Large intestine (tissue), 3 donors: ENCODE data around the gene MED25. TPM values are rescaled to one million over a fixed set of nuclear protein-coding genes. Genes with fewer than 3 reads are reported as not detected.

Source experiments
- DNase-seq, 2 donors: peaks; one replicate each; pipeline versions ENCODE4 v3.0.0 to v3.0.0-alpha.2; 2013
- H3K27ac ChIP-seq: one replicate; pipeline ENCODE4 v1.5.1; 2013; ENCODE audit warnings: low read length
- H3K27me3 ChIP-seq: 2 replicates; pipeline ENCODE4 v1.6.1; 2013; ENCODE audit warnings: low read length; ENCODE audit not compliant: control insufficient read depth, insufficient read depth
- H3K36me3 ChIP-seq: 2 replicates; pipeline ENCODE4 v1.6.1; 2013; ENCODE audit warnings: low read length; ENCODE audit not compliant: control insufficient read depth, insufficient read depth
- H3K4me1 ChIP-seq: one replicate; pipeline ENCODE4 v1.6.1; 2013; ENCODE audit warnings: low read length; ENCODE audit not compliant: control insufficient read depth, insufficient read depth
- H3K4me3 ChIP-seq: one replicate; pipeline ENCODE4 v1.5.1; 2013; ENCODE audit warnings: low read length
- H3K9me3 ChIP-seq: one replicate; pipeline ENCODE4 v1.6.1; 2013; ENCODE audit warnings: mild to moderate bottlenecking, low read depth, low read length, moderate library complexity; ENCODE audit not compliant: control insufficient read depth
- WGBS: methylation state at CpG from one replicate; pipeline ENCODE4 v1.1.5; 2013; ENCODE audit warnings: low lambda C conversion rate; ENCODE audit not compliant: insufficient coverage; 5-methylcytosine and 5-hydroxymethylcytosine counted together
- polyA plus RNA-seq: library from polyadenylated mRNA; unstranded; fragments of 120-200 nt; gene quantifications from one replicate; pipeline ENCODE4 v1.2.1, GENCODE V29; 2013

Gene MED25
- polyA plus RNA-seq, 1 donor: 57.7 TPM

- Histone ChIP-seq H3K27ac (no peak overlapping the region), H3K9me3 (no peaks in the 10 kb centered on the region), H3K27me3 (no peaks in the 10 kb centered on the region), H3K4me1 (peaks cover 10% of the 10 kb centered on the region), H3K36me3 (peaks cover 60% of the 10 kb centered on the region), H3K4me3 (no peak overlapping the region)
- no CpG with 5 or more reads among the region's 21 CpGs for WGBS
- DNase-seq: no peak
Measured at GRCh38 chr19:49855676-49856573, 37.8 kb downstream of the MED25 start.

DNA sequence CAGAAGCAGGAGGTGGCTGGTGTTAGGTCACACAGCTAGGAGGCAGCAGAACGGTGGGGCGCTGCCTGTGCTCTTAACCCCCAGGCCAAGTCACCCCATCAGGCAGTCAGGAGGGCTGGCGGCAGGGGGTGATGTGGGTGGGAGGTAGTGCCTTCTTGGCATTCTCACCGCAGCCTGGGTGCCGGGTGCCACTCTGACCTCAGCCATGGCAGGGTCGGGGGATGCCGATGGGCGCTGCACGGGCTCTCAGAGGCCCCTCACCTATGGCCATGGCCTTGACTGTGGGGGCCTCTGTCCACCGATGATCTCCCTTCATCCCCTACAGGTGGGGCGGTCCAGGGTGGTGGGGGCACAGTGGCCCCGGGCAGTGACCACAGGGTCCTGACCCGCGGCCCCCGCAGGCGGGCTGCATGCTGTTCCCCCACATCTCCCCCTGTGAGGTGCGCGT lies 38.5 kb downstream of the MED25 start:
- Histone ChIP-seq H3K4me1 (peaks cover 10% of the 10 kb centered on the region), H3K27ac (no peak overlapping the region), H3K9me3 (no peaks in the 10 kb centered on the region), H3K4me3 (no peak overlapping the region), H3K36me3 (peaks cover 64% of the 10 kb centered on the region), H3K27me3 (no peaks in the 10 kb centered on the region)
- no CpG with 5 or more reads among the region's 18 CpGs for WGBS
- DNase-seq: no peak

- Histone ChIP-seq H3K36me3 (peaks cover 68% of the 10 kb centered on the region), H3K4me1 (peaks cover 6% of the 10 kb centered on the region), H3K27me3 (no peaks in the 10 kb centered on the region), H3K9me3 (no peaks in the 10 kb centered on the region), H3K4me3 (no peak overlapping the region), H3K27ac (no peak overlapping the region)
- no peak for DNase-seq
- WGBS: no CpG with 5 or more reads among the region's 26 CpGs
Measured at GRCh38 chr19:49857061-49857837, 39.2 kb downstream of the MED25 start.

DNA sequence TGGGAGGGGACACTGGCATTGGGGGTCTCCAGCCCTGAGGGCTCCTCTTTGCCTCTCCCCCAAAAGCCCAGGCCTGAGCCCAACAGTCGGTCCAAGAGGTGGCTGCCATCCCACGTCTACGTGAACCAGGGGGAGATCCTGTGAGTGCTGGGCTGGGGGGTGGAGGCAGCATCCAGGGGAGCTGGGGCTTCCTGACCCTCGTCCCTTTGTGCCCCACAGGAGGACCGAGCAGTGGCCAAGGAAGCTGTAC lies 39.7 kb downstream of the MED25 start:
- Histone ChIP-seq H3K4me1 (peaks cover 1% of the 10 kb centered on the region), H3K4me3 (no peak overlapping the region), H3K36me3 (peaks cover 67% of the 10 kb centered on the region), H3K27me3 (no peaks in the 10 kb centered on the region), H3K9me3 (peaks cover under 1% of the 10 kb centered on the region), H3K27ac (no peak overlapping the region)
- WGBS: no CpG with 5 or more reads among the region's 5 CpGs
- no peak for DNase-seq

DNA sequence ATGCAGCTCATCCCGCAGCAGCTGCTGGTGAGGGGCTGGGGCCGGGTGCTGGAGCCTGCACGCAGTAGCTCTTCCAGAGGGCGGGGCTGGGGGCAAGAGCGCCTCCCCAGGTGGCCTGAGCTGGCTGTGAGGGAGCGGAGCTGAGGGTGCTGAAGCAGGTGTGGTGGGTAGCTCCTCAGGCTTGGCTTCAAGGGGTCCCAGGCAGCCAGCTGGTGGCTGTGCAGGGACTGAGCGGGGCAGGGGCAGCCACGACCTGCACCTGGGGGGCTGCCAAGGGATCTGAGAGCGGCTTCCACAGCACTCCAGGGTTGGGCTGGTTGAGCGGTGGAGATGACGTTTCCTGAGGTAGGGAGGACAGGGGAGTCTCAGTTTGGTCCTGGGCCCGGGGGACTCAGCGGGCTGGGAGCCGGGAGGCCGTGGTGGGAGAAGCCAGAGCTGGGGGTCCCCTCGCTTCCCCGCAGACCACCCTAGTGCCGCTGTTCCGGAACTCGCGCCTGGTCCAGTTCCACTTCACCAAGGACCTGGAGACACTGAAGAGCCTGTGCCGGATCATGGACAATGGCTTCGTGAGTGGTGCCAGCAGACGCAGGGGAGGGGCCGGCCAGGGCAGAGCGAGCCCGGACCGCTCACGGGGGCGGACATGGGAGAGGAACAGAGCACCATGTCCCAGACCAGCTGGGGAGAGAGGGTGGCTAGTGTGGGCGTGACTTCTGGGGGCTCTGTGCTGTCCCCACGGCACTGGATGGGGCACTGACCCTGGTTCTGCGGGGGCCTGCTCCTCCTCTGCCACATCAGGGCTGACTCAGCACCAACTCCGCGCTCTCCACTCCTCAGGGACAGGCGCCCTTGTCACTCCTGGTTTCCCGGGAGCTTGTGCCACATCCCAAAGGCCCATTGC lies 40.2 kb downstream of the MED25 start:
- Histone ChIP-seq H3K27ac (no peak overlapping the region), H3K4me3 (no peak overlapping the region), H3K36me3 (peaks cover 70% of the 10 kb centered on the region), H3K27me3 (no peaks in the 10 kb centered on the region), H3K9me3 (peaks cover 2% of the 10 kb centered on the region), H3K4me1 (no peaks in the 10 kb centered on the region)
- no CpG with 5 or more reads among the region's 37 CpGs for WGBS
- no peak for DNase-seq

- H3K27ac ChIP-seq: no peak overlapping the region
- H3K9me3 ChIP-seq: peaks cover 2% of the 10 kb centered on the region
- no peak for DNase-seq
- no peaks in the 10 kb centered on the region for H3K4me1 ChIP-seq
- WGBS: 80% methylated on average over 2 of the region's 22 CpGs
- no peaks in the 10 kb centered on the region for H3K27me3 ChIP-seq
- peaks cover 81% of the 10 kb centered on the region for H3K36me3 ChIP-seq
- no peak overlapping the region for H3K4me3 ChIP-seq
Measured at GRCh38 chr19:49859682-49860335, 41.7 kb downstream of the MED25 start.

- Histone ChIP-seq H3K4me3 (no peak overlapping the region), H3K27ac (no peak overlapping the region), H3K36me3 (peaks cover 76% of the 10 kb centered on the region), H3K4me1 (no peaks in the 10 kb centered on the region), H3K9me3 (peaks cover 2% of the 10 kb centered on the region), H3K27me3 (no peaks in the 10 kb centered on the region)
- no CpG with 5 or more reads among the region's 17 CpGs for WGBS
- no peak for DNase-seq
Measured at GRCh38 chr19:49860336-49861102, 42.4 kb downstream of the MED25 start.

GRCh38 chr19:49861107-49861506 lies 43.0 kb downstream of the MED25 start:
- WGBS: no CpG with 5 or more reads among the region's 13 CpGs
- no peak overlapping the region for H3K27ac ChIP-seq
- H3K4me1 ChIP-seq: peaks cover 5% of the 10 kb centered on the region
- no peaks in the 10 kb centered on the region for H3K27me3 ChIP-seq
- H3K4me3 ChIP-seq: no peak overlapping the region
- DNase-seq: no peak
- H3K9me3 ChIP-seq: peaks cover 2% of the 10 kb centered on the region
- H3K36me3 ChIP-seq: peaks cover 71% of the 10 kb centered on the region

DNA sequence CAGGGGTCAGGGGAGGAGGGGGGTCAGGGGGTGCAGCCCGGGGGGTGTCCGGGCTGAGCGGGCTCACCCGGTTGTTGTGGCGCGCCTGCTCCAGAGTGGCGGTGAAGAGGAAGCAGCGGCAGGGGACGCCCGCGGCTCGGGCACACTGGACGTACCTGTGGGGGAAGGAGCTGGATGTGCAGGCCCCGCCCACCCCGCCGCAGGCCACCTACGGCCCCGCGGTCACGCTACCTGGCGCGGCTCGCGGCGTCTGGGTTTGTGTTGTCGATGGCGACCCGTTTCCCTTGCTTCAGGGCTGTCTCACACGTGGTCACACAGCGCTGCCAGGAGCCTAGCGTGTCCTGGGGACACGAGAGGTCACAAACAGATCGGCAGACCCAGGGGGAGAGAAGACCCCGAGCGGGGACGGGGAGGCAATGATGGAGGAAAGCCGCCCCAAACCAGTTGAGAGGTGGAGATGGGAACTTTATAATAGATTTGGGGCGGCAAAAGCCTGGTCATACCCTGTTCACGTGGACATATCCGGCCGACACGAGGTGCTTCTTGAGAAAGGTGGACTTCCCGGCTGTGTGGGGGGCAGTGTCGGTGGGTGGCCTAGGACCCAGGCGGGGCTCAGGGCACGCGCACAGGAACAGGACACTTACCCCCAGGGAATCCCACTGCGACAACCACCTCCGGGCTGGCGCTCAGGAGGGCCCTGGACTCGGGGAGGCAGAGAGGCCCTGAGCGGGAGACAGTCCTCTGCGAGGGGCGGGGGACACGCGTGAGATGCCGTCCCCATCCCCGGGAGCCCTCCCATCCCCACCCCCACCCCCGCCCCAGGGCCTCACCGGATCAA lies 43.7 kb downstream of the MED25 start:
- WGBS: 90% methylated on average over 2 of the region's 60 CpGs
- no peak for DNase-seq
- H3K9me3 ChIP-seq: peaks cover 2% of the 10 kb centered on the region
- H3K27me3 ChIP-seq: no peaks in the 10 kb centered on the region
- no peak overlapping the region for H3K4me3 ChIP-seq
- H3K36me3 ChIP-seq: peaks cover 67% of the 10 kb centered on the region
- H3K4me1 ChIP-seq: peaks cover 11% of the 10 kb centered on the region
- no peak overlapping the region for H3K27ac ChIP-seq
